H9 (cell line): ENCODE data around the gene CCNY. TPM values are rescaled to one million over a fixed set of nuclear protein-coding genes. Genes with fewer than 3 reads are reported as not detected.
A peak's percentile ranks its signal among the peaks of the same experiment; 100 is the strongest.

Experiments used
- DNase-seq: peaks from one replicate; pipeline ENCODE4 v3.0.0-alpha.2; 2017
- H2AFZ ChIP-seq: one replicate; pipeline ENCODE4 v1.6.1; 2013; ENCODE audit warnings: mild to moderate bottlenecking, low read length, control low read depth, moderate library complexity
- H2AK5ac ChIP-seq: 2 replicates; pipeline ENCODE4 v1.6.1; 2013; ENCODE audit warnings: low read length, control low read depth, mixed read lengths; ENCODE audit not compliant: insufficient read length
- H2BK120ac ChIP-seq: one replicate; pipeline ENCODE4 v1.6.1; 2013; ENCODE audit warnings: low read depth, mild to moderate bottlenecking, low read length, control low read depth, inconsistent platforms; ENCODE audit not compliant: poor library complexity, severe bottlenecking
- H2BK12ac ChIP-seq: 2 replicates; pipeline ENCODE4 v1.6.1; 2013; ENCODE audit warnings: low read length, control low read depth, mixed read lengths, low read depth; ENCODE audit not compliant: insufficient read length
- H2BK15ac ChIP-seq: 2 replicates; pipeline ENCODE4 v1.6.1; 2013; ENCODE audit warnings: low read depth, low read length, control low read depth
- H2BK20ac ChIP-seq: one replicate; pipeline ENCODE4 v1.6.1; 2013; ENCODE audit warnings: low read depth, mild to moderate bottlenecking, low read length, control low read depth, inconsistent platforms; ENCODE audit not compliant: poor library complexity, severe bottlenecking
- H2BK5ac ChIP-seq: 2 replicates; pipeline ENCODE4 v1.6.1; 2013; ENCODE audit warnings: low read length, control low read depth, mixed read lengths; ENCODE audit not compliant: insufficient read length
- H3K14ac ChIP-seq: 2 replicates; pipeline ENCODE4 v1.6.1; 2013; ENCODE audit warnings: low read length, control low read depth; ENCODE audit not compliant: insufficient read depth
- H3K18ac ChIP-seq: 2 replicates; pipeline ENCODE4 v1.6.1; 2013; ENCODE audit warnings: low read depth, mild to moderate bottlenecking, mixed read lengths, low read length, control low read depth; ENCODE audit not compliant: insufficient read length
- H3K23ac ChIP-seq: 2 replicates; pipeline ENCODE4 v1.6.1; 2013; ENCODE audit warnings: low read length, control low read depth, mixed read lengths, low read depth; ENCODE audit not compliant: insufficient read length
- H3K23me2 ChIP-seq: 2 replicates; pipeline ENCODE4 v1.6.1; 2013; ENCODE audit warnings: low read depth, mild to moderate bottlenecking, mixed read lengths, low read length, control low read depth; ENCODE audit not compliant: insufficient read length, poor library complexity, severe bottlenecking
- H3K27ac ChIP-seq: 2 replicates; pipeline ENCODE4 v1.5.1; 2013; ENCODE audit warnings: low read length, control low read depth, mixed read lengths, low read depth; ENCODE audit not compliant: insufficient read length
- H3K27me3 ChIP-seq: 2 replicates; pipeline ENCODE4 v1.6.1; 2013; ENCODE audit warnings: low read length, control low read depth, inconsistent platforms; ENCODE audit not compliant: insufficient read depth
- H3K4ac ChIP-seq: 2 replicates; pipeline ENCODE4 v1.6.1; 2013; ENCODE audit warnings: low read depth, mild to moderate bottlenecking, control low read depth, inconsistent platforms, low read length, moderate library complexity
- H3K4me1 ChIP-seq: 2 replicates; pipeline ENCODE4 v1.6.1; 2013; ENCODE audit warnings: low read length, control low read depth, inconsistent platforms; ENCODE audit not compliant: insufficient read depth
- H3K4me2 ChIP-seq: 2 replicates; pipeline ENCODE4 v1.6.1; 2013; ENCODE audit warnings: low read length, control low read depth, mixed read lengths; ENCODE audit not compliant: insufficient read length, insufficient read depth
- H3K56ac ChIP-seq: 2 replicates; pipeline ENCODE4 v1.6.1; 2013; ENCODE audit warnings: low read depth, mild to moderate bottlenecking, mixed read lengths, low read length, control low read depth; ENCODE audit not compliant: insufficient read length
- H3K79me1 ChIP-seq: 2 replicates; pipeline ENCODE4 v1.6.1; 2013; ENCODE audit warnings: low read depth, mild to moderate bottlenecking, moderate library complexity, low read length, control low read depth, inconsistent platforms; ENCODE audit not compliant: insufficient read depth, poor library complexity, severe bottlenecking
- H3K79me2 ChIP-seq: 2 replicates; pipeline ENCODE4 v1.6.1; 2013; ENCODE audit warnings: low read length, control low read depth, inconsistent platforms; ENCODE audit not compliant: insufficient read depth
- H3K9ac ChIP-seq: 2 replicates; pipeline ENCODE4 v1.6.1; 2013; ENCODE audit warnings: low read length, control low read depth, mixed read lengths; ENCODE audit not compliant: insufficient read length; ENCODE audit errors: extremely low read depth
- H3K9me3 ChIP-seq: one replicate; pipeline ENCODE4 v1.6.1; 2013; ENCODE audit warnings: low read depth, low read length, inconsistent platforms; ENCODE audit not compliant: control insufficient read depth
- H3T11ph ChIP-seq: one replicate; pipeline ENCODE4 v1.6.1; 2013; ENCODE audit warnings: mild to moderate bottlenecking, low read length, control low read depth, inconsistent platforms
- H4K20me1 ChIP-seq: one replicate; pipeline ENCODE4 v1.6.1; 2013; ENCODE audit not compliant: control insufficient read depth, insufficient read length, insufficient read depth
- H4K5ac ChIP-seq: 2 replicates; pipeline ENCODE4 v1.6.1; 2013; ENCODE audit warnings: low read depth, mild to moderate bottlenecking, mixed read lengths, low read length, control low read depth; ENCODE audit not compliant: insufficient read length
- H4K8ac ChIP-seq: replicated peaks from 2 replicates; pipeline ENCODE4 v1.6.1; 2013; ENCODE audit warnings: low read length, control low read depth, mixed read lengths, low read depth; ENCODE audit not compliant: insufficient read length
- H4K91ac ChIP-seq: 2 replicates; pipeline ENCODE4 v1.6.1; 2013; ENCODE audit warnings: low read depth, mild to moderate bottlenecking, moderate library complexity, mixed read lengths, low read length, control low read depth; ENCODE audit not compliant: insufficient read length
- H3K27ac Mint-ChIP-seq, 3 experiments: 2 replicates in 2 of 3; 3 replicates in 1 of 3; pipeline ENCODE4 v1.8.0; 2020 to 2021; ENCODE audit warnings: mixed read lengths in 3 of 3, mild to moderate bottlenecking in 1 of 3, moderate library complexity in 1 of 3
- H3K27me3 Mint-ChIP-seq: 2 replicates; pipeline ENCODE4 v1.8.0; 2021; ENCODE audit warnings: low read depth, mild to moderate bottlenecking, moderate library complexity, mixed read lengths
- H3K36me3 Mint-ChIP-seq, 3 experiments: 2 replicates in 2 of 3; 3 replicates in 1 of 3; pipeline ENCODE4 v1.8.0; 2020 to 2021; ENCODE audit warnings: low read depth in 3 of 3, mixed read lengths in 3 of 3; ENCODE audit not compliant: insufficient read depth in 1 of 3
- H3K4me1 Mint-ChIP-seq, 2 experiments: 2 replicates each; pipeline ENCODE4 v1.8.0; 2020; ENCODE audit warnings: mixed read lengths in 2 of 2
- H3K4me3 Mint-ChIP-seq, 2 experiments: 2 replicates in 1 of 2; 3 replicates in 1 of 2; pipeline ENCODE4 v1.8.0; 2020 to 2021; ENCODE audit warnings: mild to moderate bottlenecking in 2 of 2, mixed read lengths in 2 of 2, moderate library complexity in 1 of 2
- H3K9me3 Mint-ChIP-seq, 2 experiments: 2 replicates in 1 of 2; 3 replicates in 1 of 2; pipeline ENCODE4 v1.8.0; 2020; ENCODE audit warnings: mild to moderate bottlenecking in 2 of 2, mixed read lengths in 2 of 2, moderate library complexity in 1 of 2
- WGBS: extraction: QIAGEN DNeasy Blood & Tissue Kit; methylation state at CpG from one replicate; pipeline ENCODE4 v1.1.7; 2013; ENCODE audit warnings: missing lambda C conversion rate, low lambda C conversion rate, mixed read lengths; ENCODE audit not compliant: insufficient read length; ENCODE audit errors: extremely low coverage; 5-methylcytosine and 5-hydroxymethylcytosine counted together
- total RNA-seq: library from RNA; stranded (reverse); gene quantifications from 2 replicates; pipeline ENCODE4 v1.2.1, GENCODE V29; 2021
- TF ChIP-seq, protein P1 (sequence below): fragments of 200-600 bp; sonication (generic); conservative IDR thresholded peaks from 3 replicates; pipeline ENCODE4 v1.8.0; 2021; ENCODE audit warnings: antibody characterized with exemption, mild to moderate bottlenecking

Gene CCNY
- total RNA-seq, 1 experiment from 2014 or later: 62.1 TPM

DNA sequence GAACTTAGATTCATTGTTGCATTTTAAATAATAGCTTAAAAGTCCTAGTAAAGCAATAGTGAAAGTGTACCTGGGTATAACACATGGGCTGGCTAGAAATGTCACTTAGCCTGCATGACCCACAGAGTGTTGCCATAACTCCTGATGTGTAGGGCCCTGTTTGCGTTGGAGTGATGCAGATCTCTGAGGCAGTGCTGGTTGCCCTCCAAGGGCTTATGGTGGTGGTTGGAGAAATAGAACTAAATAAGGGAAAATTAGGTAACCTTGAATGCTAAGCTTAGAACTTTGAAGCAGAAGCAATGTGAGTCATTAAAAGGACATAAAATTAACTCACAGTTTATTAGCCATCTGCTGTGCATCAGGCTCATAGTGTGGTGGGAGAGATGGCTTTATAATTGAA lies 105.7 kb downstream of the CCNY start:
- Histone ChIP-seq H3K9ac (no peak overlapping the region), H3K14ac (no peak overlapping the region), H3K79me2 (peaks cover 5% of the 10 kb centered on the region; the same call in 1 of the 2 replicates), H3K79me1 (peaks cover 10% of the 10 kb centered on the region), H4K8ac (no peak overlapping the region), H3K18ac (no peak overlapping the region), H2BK20ac (no peak overlapping the region), H2AK5ac (no peak overlapping the region), H3K9me3 (no peaks in the 10 kb centered on the region), H4K5ac (no peak overlapping the region), H3K4me1 (no peaks in the 10 kb centered on the region), H3K27me3 (no peaks in the 10 kb centered on the region; the same call in 1 of the 2 replicates), H2BK12ac (no peak overlapping the region), H3K23me2 (no peaks in the 10 kb centered on the region), H3T11ph (no peak overlapping the region), H3K27ac (no peak overlapping the region), H2AFZ (no peak overlapping the region), H4K91ac (no peak overlapping the region), H3K56ac (no peak overlapping the region), H2BK120ac (no peak overlapping the region), H2BK5ac (no peak overlapping the region), H2BK15ac (no peak overlapping the region), H3K4ac (no peak overlapping the region), H4K20me1 (no peaks in the 10 kb centered on the region), H3K4me2 (no peak overlapping the region), H3K23ac (no peak overlapping the region)
- H3K4me1 Mint-ChIP-seq: peaks cover 6 to 13% of the 10 kb centered on the region in 2 experiments; a peak in 3 of 4 replicates
- no peaks in the 10 kb centered on the region for H3K27me3 Mint-ChIP-seq
- WGBS: no CpG with 5 or more reads among the region's 1 CpG
- H3K27ac Mint-ChIP-seq: peak overlapping the region in 1 of 3 experiments; percentile 73; a peak in 1 of 7 replicates
- DNase-seq: no peak
- TF ChIP-seq, protein P1, sequence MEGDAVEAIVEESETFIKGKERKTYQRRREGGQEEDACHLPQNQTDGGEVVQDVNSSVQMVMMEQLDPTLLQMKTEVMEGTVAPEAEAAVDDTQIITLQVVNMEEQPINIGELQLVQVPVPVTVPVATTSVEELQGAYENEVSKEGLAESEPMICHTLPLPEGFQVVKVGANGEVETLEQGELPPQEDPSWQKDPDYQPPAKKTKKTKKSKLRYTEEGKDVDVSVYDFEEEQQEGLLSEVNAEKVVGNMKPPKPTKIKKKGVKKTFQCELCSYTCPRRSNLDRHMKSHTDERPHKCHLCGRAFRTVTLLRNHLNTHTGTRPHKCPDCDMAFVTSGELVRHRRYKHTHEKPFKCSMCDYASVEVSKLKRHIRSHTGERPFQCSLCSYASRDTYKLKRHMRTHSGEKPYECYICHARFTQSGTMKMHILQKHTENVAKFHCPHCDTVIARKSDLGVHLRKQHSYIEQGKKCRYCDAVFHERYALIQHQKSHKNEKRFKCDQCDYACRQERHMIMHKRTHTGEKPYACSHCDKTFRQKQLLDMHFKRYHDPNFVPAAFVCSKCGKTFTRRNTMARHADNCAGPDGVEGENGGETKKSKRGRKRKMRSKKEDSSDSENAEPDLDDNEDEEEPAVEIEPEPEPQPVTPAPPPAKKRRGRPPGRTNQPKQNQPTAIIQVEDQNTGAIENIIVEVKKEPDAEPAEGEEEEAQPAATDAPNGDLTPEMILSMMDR: no peak
- peaks cover 27 to 31% of the 10 kb centered on the region in 2 experiments for H3K9me3 Mint-ChIP-seq
- H3K36me3 Mint-ChIP-seq: peaks cover 28 to 40% (median 32%) of the 10 kb centered on the region in 3 experiments
- no peak overlapping the region for H3K4me3 Mint-ChIP-seq
